22Rv1 (cell line): ENCODE data around the gene CACNB2.
"Not testable (repeated sequence)": the region's sequence is repeated elsewhere in the genome, so short reads cannot be mapped to it uniquely, and the experiment has no call there.

Experiments used
- H3K27ac ChIP-seq: fragments of 450-650 bp; 2 replicates; pipeline ENCODE4 v1.5.1; 2017
- CTCF ChIP-seq: fragments of 450-650 bp; IDR thresholded peaks from 2 replicates; pipeline ENCODE4 v1.5.1; 2017; ENCODE audit warnings: mild to moderate bottlenecking
- ZFX ChIP-seq: fragments of 450-650 bp; IDR thresholded peaks from 2 replicates; pipeline ENCODE4 v1.6.1; 2017; ENCODE audit warnings: antibody characterized with exemption, borderline replicate concordance

Gene CACNB2

DNA sequence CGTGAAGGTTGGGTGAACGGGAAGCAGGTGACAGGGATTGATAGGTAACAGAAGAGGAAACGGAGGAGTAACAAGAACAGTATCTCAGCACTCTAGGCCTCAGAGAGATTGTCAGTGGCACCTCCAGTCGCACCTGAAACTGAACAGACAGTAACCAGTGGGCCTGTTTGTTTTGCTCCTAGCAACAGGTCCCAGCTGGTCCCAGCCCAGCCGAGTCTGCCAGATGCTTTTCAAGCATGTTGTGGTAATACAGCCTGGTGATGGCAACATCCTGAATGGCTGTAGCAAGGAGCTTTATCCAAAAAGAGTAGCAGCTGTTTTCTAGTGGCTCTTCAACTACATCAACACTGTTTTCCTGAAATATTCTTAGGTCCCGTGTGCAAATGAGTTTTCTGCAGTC lies 4.7 kb downstream of the CACNB2 start:
- TF ChIP-seq CTCF, result no peak
- TF ChIP-seq ZFX, result no peak
- no peak overlapping the region for H3K27ac ChIP-seq

- TF ChIP-seq ZFX, result no peak
- no peak for TF ChIP-seq CTCF
These were observed 5.4 kb downstream of the CACNB2 start for GRCh38 chr10:18145652-18146051.

GRCh38 chr10:18149196-18149800 lies 9.1 kb downstream of the CACNB2 start:
- H3K27ac ChIP-seq, result no peak overlapping the region
- no peak for TF ChIP-seq CTCF
- no peak for TF ChIP-seq ZFX

More at GRCh38 chr10:18145652-18146051, 5.4 kb downstream of the CACNB2 start:
- H3K27ac ChIP-seq, result no peak overlapping the region

DNA sequence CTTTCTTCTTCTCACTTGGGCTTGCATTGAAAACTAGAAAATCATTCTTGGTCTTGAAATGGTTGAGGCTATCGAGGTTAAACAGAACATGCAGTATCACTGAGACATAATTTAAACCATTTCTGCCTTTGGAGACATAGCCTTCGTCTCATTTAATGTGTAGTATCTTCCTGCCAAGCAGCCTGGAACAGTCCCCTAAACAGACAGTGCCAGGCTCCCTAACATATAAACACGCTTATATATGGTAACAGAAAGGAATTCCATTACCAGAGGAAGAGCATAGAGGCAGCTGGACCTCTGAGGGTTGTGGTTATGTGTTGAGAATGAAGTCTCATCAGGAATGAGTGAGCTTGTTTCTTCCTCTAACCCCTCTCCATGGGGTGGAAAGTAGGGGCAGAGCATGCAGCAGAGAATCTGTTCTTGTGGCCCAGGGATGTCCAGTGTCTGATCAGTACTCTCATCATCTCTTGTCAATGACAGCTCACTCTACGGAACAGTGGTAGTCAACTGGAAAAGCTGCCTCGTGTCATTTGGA lies 11.2 kb downstream of the CACNB2 start:
- H3K27ac ChIP-seq, result no peak overlapping the region
- no peak for TF ChIP-seq ZFX
- TF ChIP-seq CTCF, result no peak

- not testable (repeated sequence) for H3K27ac ChIP-seq
These were observed 13.2 kb downstream of the CACNB2 start for GRCh38 chr10:18153381-18153780.

DNA sequence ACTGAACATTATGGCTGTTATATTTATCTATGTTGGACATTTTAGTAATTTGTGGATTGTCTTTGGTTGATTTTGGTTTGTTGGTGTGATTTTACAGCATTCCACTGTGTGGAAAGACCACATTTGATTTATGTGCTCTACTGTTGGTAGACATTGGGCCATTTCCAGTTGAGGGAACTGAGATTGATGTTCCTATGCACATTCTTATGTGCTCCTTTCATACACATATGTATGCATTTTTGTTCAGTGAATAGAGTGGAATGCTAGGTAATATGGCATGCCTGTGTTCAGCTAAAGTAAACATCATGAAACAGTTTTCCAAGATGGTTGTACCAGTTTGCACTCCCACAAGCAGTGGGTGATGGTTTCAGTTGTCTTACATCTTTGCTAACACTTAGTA lies 15.1 kb downstream of the CACNB2 start:
- no peak overlapping the region for H3K27ac ChIP-seq
- TF ChIP-seq CTCF (no peak), ZFX (no peak)

GRCh38 chr10:18156797-18157196 lies 16.6 kb downstream of the CACNB2 start:
- H3K27ac ChIP-seq, result not testable (repeated sequence)

GRCh38 chr10:18157881-18158280 lies 17.7 kb downstream of the CACNB2 start:
- no peak overlapping the region for H3K27ac ChIP-seq
- TF ChIP-seq CTCF, result no peak
- no peak for TF ChIP-seq ZFX
